Hepatocyte (in vitro differentiated cells): ENCODE measurements around the gene ITPRIPL1. TPM values are rescaled to one million over a fixed set of nuclear protein-coding genes. Genes with fewer than 3 reads are reported as not detected.

Experiments used
- DNase-seq: peaks from one replicate; pipeline ENCODE4 v3.0.0-alpha.2; 2016; ENCODE audit warnings: low spot score
- H2AFZ ChIP-seq: fragments of 200-600 bp; sonication (generic); 2 replicates; pipeline ENCODE4 v1.6.0; 2016; ENCODE audit warnings: antibody characterized with exemption, mild to moderate bottlenecking
- H3K27ac ChIP-seq: fragments of 200-600 bp; sonication (generic); 2 replicates; pipeline ENCODE4 v1.5.1; 2016; ENCODE audit warnings: mild to moderate bottlenecking
- H3K27me3 ChIP-seq: fragments of 200-600 bp; sonication (generic); 2 replicates; pipeline ENCODE4 v1.6.1; 2016
- H3K36me3 ChIP-seq: fragments of 200-600 bp; sonication (generic); replicated peaks from 2 replicates; pipeline ENCODE4 v1.5.1; 2016; ENCODE audit warnings: low read depth; ENCODE audit not compliant: insufficient read depth
- H3K4me1 ChIP-seq: fragments of 200-600 bp; sonication (generic); 2 replicates; pipeline ENCODE4 v1.5.1; 2016; ENCODE audit warnings: mild to moderate bottlenecking, moderate library complexity; ENCODE audit not compliant: insufficient read depth
- H3K4me2 ChIP-seq: fragments of 200-600 bp; sonication (generic); 2 replicates; pipeline ENCODE4 v1.6.0; 2016
- H3K4me3 ChIP-seq: fragments of 200-600 bp; sonication (generic); 2 replicates; pipeline ENCODE4 v1.5.1; 2016; ENCODE audit warnings: mild to moderate bottlenecking
- H3K79me2 ChIP-seq: fragments of 200-600 bp; sonication (generic); 2 replicates; pipeline ENCODE4 v1.6.0; 2017; ENCODE audit warnings: mild to moderate bottlenecking
- H3K9me2 ChIP-seq: fragments of 200-600 bp; sonication (generic); replicated peaks from 2 replicates; pipeline ENCODE4 v1.6.0; 2017; ENCODE audit warnings: mild to moderate bottlenecking; ENCODE audit not compliant: insufficient read depth
- H3K9me3 ChIP-seq: fragments of 200-600 bp; sonication (generic); 2 replicates; pipeline ENCODE4 v1.5.1; 2016; ENCODE audit warnings: low read depth, mild to moderate bottlenecking
- H4K20me1 ChIP-seq: fragments of 200-600 bp; sonication (generic); 2 replicates; pipeline ENCODE4 v1.6.0; 2016; ENCODE audit warnings: mild to moderate bottlenecking; ENCODE audit not compliant: insufficient read depth, poor library complexity, severe bottlenecking
- EZH2 ChIP-seq: fragments of 200-600 bp; sonication (generic); IDR thresholded peaks from 2 replicates; pipeline ENCODE4 v1.6.1; 2016; ENCODE audit warnings: antibody characterized with exemption, mild to moderate bottlenecking, borderline replicate concordance
- EZH2phosphoT487 ChIP-seq: fragments of 200-600 bp; sonication (generic); IDR thresholded peaks from one replicate; pipeline ENCODE4 v1.6.1; 2018; ENCODE audit warnings: antibody characterized with exemption, mild to moderate bottlenecking, low read depth, moderate library complexity; ENCODE audit not compliant: unreplicated experiment, severe bottlenecking
- WGBS: methylation state at CpG from one replicate; pipeline ENCODE4 v1.1.6; 2016; ENCODE audit warnings: low lambda C conversion rate; ENCODE audit errors: missing lambda C conversion rate; 5-methylcytosine and 5-hydroxymethylcytosine counted together
- polyA plus RNA-seq: library from polyadenylated mRNA; unstranded; fragments of >200 nt; fragmentation: Nextera tagmentation; extraction: Ambion mirVana; gene quantifications from 2 replicates; pipeline ENCODE4 v1.2.1, GENCODE V29; 2016
- total RNA-seq: library from RNA; depleted of rRNA; stranded (reverse); fragments of >200 nt; gene quantifications from 2 replicates; pipeline ENCODE4 v1.2.3, GENCODE V29; 2014
- TF ChIP-seq, protein P1 (sequence below): fragments of 200-600 bp; sonication (generic); IDR thresholded peaks from 2 replicates; pipeline ENCODE4 v1.5.1; 2016; ENCODE audit warnings: antibody characterized with exemption, mild to moderate bottlenecking; ENCODE audit not compliant: poor library complexity

The ITPRIPL1 gene
- total and polyA plus RNA-seq, 2 experiments from 2014 or later, result 1.9 to 2.0 TPM

DNA sequence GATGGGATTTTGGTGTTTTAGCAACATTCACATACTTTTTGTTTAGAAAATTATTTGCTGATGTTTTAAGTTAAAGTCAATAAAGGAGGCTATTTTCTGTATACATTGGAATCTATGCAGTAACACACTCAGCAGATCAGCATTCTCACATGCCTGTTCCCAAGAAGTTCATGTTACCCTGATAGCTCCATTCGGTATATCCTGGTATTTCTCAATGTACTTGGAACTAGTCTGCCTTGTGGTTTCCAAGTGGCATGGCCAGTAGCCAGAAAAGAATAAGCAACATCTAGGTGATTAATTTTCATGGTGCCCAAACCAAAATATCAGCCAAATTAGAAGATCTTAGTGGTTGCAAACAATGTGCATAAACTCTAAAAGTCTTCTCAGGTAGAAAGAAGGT is 5.3 kb downstream of the ITPRIPL1 start:
- Histone ChIP-seq H3K4me3 (no peak overlapping the region), H4K20me1 (no peaks in the 10 kb centered on the region), H3K27ac (no peak overlapping the region), H2AFZ (no peak overlapping the region), H3K4me2 (no peak overlapping the region), H3K9me2 (no peaks in the 10 kb centered on the region), H3K9me3 (no peaks in the 10 kb centered on the region), H3K79me2 (peaks cover 8% of the 10 kb centered on the region), H3K36me3 (no peaks in the 10 kb centered on the region), H3K27me3 (no peaks in the 10 kb centered on the region), H3K4me1 (peaks cover 6% of the 10 kb centered on the region)
- DNase-seq, result no peak
- 88% methylated on average over 1 of the region's 1 CpG for WGBS
- TF ChIP-seq, protein P1, sequence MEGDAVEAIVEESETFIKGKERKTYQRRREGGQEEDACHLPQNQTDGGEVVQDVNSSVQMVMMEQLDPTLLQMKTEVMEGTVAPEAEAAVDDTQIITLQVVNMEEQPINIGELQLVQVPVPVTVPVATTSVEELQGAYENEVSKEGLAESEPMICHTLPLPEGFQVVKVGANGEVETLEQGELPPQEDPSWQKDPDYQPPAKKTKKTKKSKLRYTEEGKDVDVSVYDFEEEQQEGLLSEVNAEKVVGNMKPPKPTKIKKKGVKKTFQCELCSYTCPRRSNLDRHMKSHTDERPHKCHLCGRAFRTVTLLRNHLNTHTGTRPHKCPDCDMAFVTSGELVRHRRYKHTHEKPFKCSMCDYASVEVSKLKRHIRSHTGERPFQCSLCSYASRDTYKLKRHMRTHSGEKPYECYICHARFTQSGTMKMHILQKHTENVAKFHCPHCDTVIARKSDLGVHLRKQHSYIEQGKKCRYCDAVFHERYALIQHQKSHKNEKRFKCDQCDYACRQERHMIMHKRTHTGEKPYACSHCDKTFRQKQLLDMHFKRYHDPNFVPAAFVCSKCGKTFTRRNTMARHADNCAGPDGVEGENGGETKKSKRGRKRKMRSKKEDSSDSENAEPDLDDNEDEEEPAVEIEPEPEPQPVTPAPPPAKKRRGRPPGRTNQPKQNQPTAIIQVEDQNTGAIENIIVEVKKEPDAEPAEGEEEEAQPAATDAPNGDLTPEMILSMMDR, result no peak
- no peak for TF ChIP-seq EZH2phosphoT487
- TF ChIP-seq EZH2, result no peak

DNA sequence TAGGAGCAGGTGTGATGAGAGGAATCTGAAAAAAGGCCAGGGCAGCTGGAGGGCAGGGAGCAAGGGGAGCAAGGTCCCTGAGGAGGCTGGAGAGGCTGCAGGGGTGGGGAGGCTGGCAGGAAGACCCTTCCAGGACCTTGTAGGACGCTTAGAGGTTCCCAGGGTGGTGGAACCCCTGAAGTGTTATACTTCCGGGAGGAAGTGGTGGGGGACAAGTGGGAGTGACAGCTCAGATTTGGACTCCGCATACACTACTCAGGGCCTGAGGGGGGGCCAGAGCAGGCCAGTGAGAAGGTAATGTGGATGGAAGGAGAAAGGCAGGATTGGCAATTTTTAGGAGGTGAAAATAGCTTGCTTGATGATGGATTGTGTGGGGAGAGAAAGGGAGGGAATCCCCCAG is 8.6 kb downstream of the ITPRIPL1 start:
- H3K4me3 ChIP-seq, result no peak overlapping the region
- peaks cover 31% of the 10 kb centered on the region for H3K79me2 ChIP-seq
- H3K4me1 ChIP-seq, result no peaks in the 10 kb centered on the region
- WGBS, result 91% methylated on average over 3 of the region's 3 CpGs
- no peaks in the 10 kb centered on the region for H3K9me2 ChIP-seq
- H3K9me3 ChIP-seq, result no peaks in the 10 kb centered on the region
- H3K27ac ChIP-seq, result no peak overlapping the region
- no peak overlapping the region for H3K4me2 ChIP-seq
- DNase-seq, result no peak
- no peaks in the 10 kb centered on the region for H3K36me3 ChIP-seq
- no peak for TF ChIP-seq EZH2phosphoT487
- TF ChIP-seq, protein P1, result no peak
- TF ChIP-seq EZH2, result no peak
- H4K20me1 ChIP-seq, result no peaks in the 10 kb centered on the region
- no peak overlapping the region for H2AFZ ChIP-seq
- no peaks in the 10 kb centered on the region for H3K27me3 ChIP-seq

DNA sequence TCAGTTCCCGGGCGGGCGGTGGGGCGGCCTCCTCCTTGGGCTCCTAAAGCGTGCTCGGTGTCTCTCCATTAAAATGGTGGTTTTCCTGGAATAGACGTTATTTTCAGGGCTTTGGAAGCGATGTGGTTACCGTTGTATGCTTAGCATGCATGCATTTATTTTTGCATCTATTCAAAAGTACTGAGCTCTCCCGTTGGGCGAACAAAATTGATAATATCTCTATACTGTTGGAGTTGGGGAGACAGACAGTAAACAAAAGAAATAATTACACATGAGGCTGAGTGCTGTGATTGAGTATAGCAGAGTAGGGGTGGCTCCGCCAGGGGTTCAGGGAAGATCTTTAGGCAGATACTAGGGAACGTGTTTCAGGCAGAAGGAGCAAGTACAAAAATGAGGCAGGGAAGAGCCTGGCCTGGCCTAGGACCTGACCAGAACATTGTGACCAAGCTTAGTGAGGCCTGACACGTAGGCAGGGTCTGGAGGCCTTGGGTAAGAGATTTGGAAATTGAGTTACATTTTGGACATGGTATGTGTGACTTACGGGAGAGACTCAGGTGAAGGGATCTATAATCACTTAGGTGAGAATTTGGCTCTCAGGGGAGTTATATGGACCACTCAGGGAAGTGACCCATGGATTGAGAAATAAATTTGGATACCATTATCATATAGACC is 11.1 kb downstream of the ITPRIPL1 start:
- peak overlapping the region; percentile 81 for H3K4me3 ChIP-seq
- no peaks in the 10 kb centered on the region for H3K4me1 ChIP-seq
- no peaks in the 10 kb centered on the region for H3K9me3 ChIP-seq
- H3K27ac ChIP-seq, result peak overlapping the region; percentile 57
- H3K27me3 ChIP-seq, result no peaks in the 10 kb centered on the region
- TF ChIP-seq EZH2 (no peak), EZH2phosphoT487 (no peak)
- TF ChIP-seq, protein P1, result no peak
- peak overlapping the region; percentile 86 for H3K4me2 ChIP-seq
- no peak for DNase-seq
- WGBS, result 16% methylated on average over 15 of the region's 15 CpGs
- no peaks in the 10 kb centered on the region for H3K36me3 ChIP-seq
- peak overlapping the region; percentile 92 for H2AFZ ChIP-seq
- H3K79me2 ChIP-seq, result peaks cover 37% of the 10 kb centered on the region
- no peaks in the 10 kb centered on the region for H3K9me2 ChIP-seq
- H4K20me1 ChIP-seq, result no peaks in the 10 kb centered on the region
